Neural cell (in vitro differentiated cells): ENCODE results near the gene JAZF1.

Experiments used
- CTCF ChIP-seq: fragments of 450-650 bp; IDR thresholded peaks from 2 replicates; pipeline ENCODE4 v1.5.1; 2014; ENCODE audit warnings: antibody characterized with exemption, mild to moderate bottlenecking, moderate library complexity; ENCODE audit not compliant: poor library complexity, severe bottlenecking
- MXI1 ChIP-seq: fragments of 450-650 bp; conservative IDR thresholded peaks from 2 replicates; pipeline ENCODE4 v1.6.1; 2014; ENCODE audit warnings: antibody characterized with exemption, mild to moderate bottlenecking; ENCODE audit not compliant: poor library complexity, severe bottlenecking

DNA sequence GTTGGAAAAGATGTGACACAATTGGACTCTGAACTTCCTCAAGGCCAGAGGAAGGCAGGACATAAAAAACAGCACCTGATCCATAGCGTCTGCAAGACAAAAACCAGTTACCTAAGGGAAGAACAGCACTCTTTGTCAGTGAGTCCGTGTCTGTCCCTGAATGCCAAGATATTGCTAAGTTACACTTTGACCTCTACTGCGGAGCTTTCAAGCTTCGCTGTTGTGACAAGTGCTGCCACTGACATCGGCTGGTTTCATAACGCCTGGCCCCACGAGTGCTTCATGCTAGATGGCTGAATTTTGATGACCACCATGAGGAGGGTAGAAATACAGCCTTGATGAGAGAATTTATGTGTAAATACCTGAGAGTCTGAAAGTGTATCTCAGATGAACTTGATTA is 49.7 kb upstream of the JAZF1 start:
- TF ChIP-seq CTCF, result no peak
- TF ChIP-seq MXI1, result no peak
